B cell (primary cell): ENCODE measurements around the gene FAM20C. TPM values are rescaled to one million over a fixed set of nuclear protein-coding genes. Genes with fewer than 3 reads are reported as not detected.

Source experiments
- ATAC-seq: fragments of 200-7000 bp; cut with Tn5 transposase; one replicate; pipeline ENCODE4 v1.10.0; 2021; ENCODE audit warnings: low read depth, mild to moderate bottlenecking, moderate number of reproducible peaks, moderate library complexity
- CTCF ChIA-PET: fragments of 350-600 bp; sonication (Branson Sonifier 250); formaldehyde crosslinking; loops from one replicate; lab custom pipeline; 2021; ENCODE audit warnings: antibody characterized with exemption, inconsistent platforms; lab: Charles Lee
- POLR2A ChIA-PET: fragments of 350-600 bp; sonication (Branson Sonifier 250); formaldehyde crosslinking; loops from one replicate; lab custom pipeline; 2021; ENCODE audit warnings: antibody characterized with exemption; lab: Charles Lee
- DNase-seq: peaks from one replicate; pipeline ENCODE4 v3.0.0; 2013
- H2AFZ ChIP-seq: 2 replicates; pipeline ENCODE4 v1.6.1; 2012; ENCODE audit warnings: mild to moderate bottlenecking, low read depth, low read length; ENCODE audit not compliant: insufficient read depth, poor library complexity, severe bottlenecking
- H3K27ac ChIP-seq, 2 donors: 1 replicate in 1 of 2; 2 replicates in 1 of 2; pipeline ENCODE4 v1.5.1; 2012 to 2013; ENCODE audit warnings: low read length in 2 of 2, mild to moderate bottlenecking in 2 of 2, moderate library complexity in 1 of 2
- H3K27me3 ChIP-seq, 4 experiments: fragments of 200-600 bp in 1 of 4; sonication (generic) in 1 of 4; replicated peaks in 1 of 4; 1 replicate in 2 of 4; 2 replicates in 2 of 4; pipeline versions ENCODE4 v1.6.1 to v1.7.0; 2013 to 2016; ENCODE audit warnings: low read length in 3 of 4, mild to moderate bottlenecking in 2 of 4, mixed read lengths in 1 of 4, moderate library complexity in 1 of 4; ENCODE audit not compliant: insufficient read depth in 4 of 4, control insufficient read depth in 3 of 4; ENCODE audit errors: control extremely low read depth in 1 of 4
- H3K36me3 ChIP-seq, 2 experiments: replicated peaks in 1 of 2; 1 replicate in 1 of 2; 2 replicates in 1 of 2; pipeline versions ENCODE4 v1.6.1 to v1.7.1; 2013; ENCODE audit warnings: low read length in 1 of 2; ENCODE audit not compliant: insufficient read depth in 2 of 2, control insufficient read depth in 1 of 2; ENCODE audit errors: control extremely low read depth in 1 of 2, extremely low read depth in 1 of 2
- H3K4me1 ChIP-seq, 2 donors: fragments of 200-600 bp in 1 of 2; sonication (generic) in 1 of 2; 1 replicate in 1 of 2; 2 replicates in 1 of 2; pipeline versions ENCODE4 v1.5.1 to v1.6.1; 2013 to 2017; ENCODE audit warnings: low read length in 2 of 2; ENCODE audit not compliant: control insufficient read depth in 2 of 2, insufficient read depth in 2 of 2
- H3K4me2 ChIP-seq: replicated peaks from 2 replicates; pipeline ENCODE3; 2012; ENCODE audit warnings: mild to moderate bottlenecking, low read depth, low read length; ENCODE audit not compliant: poor library complexity, severe bottlenecking
- H3K4me3 ChIP-seq, 5 experiments: fragments of 200-600 bp in 1 of 5; sonication (generic) in 1 of 5; 1 replicate in 3 of 5; 2 replicates in 2 of 5; pipeline versions ENCODE4 v1.5.1 to v1.7.0; 2011 to 2016; ENCODE audit warnings: low read length in 4 of 5, mild to moderate bottlenecking in 4 of 5, low read depth in 2 of 5, control low read depth in 1 of 5, moderate library complexity in 1 of 5; ENCODE audit not compliant: insufficient read depth in 1 of 5; ENCODE audit errors: control extremely low read depth in 1 of 5, extremely low read depth in 1 of 5
- H3K79me2 ChIP-seq: fragments of 200-600 bp; sonication (generic); one replicate; pipeline ENCODE4 v1.6.0; 2016; ENCODE audit warnings: low read length; ENCODE audit not compliant: control insufficient read depth, insufficient read depth
- H3K9ac ChIP-seq: fragments of 200-600 bp; sonication (generic); 2 replicates; pipeline ENCODE4 v1.6.1; 2017; ENCODE audit warnings: mild to moderate bottlenecking, low read length, moderate library complexity
- H3K9me3 ChIP-seq, 3 donors: one replicate each; pipeline versions ENCODE4 v1.6.1 to v1.7.1; 2013; ENCODE audit warnings: low read length in 2 of 3; ENCODE audit not compliant: control insufficient read depth in 2 of 3, insufficient read depth in 1 of 3; ENCODE audit errors: control extremely low read depth in 1 of 3
- H4K20me1 ChIP-seq: 2 replicates; pipeline ENCODE4 v1.6.0; 2012; ENCODE audit warnings: mild to moderate bottlenecking, low read length; ENCODE audit not compliant: insufficient read depth, control insufficient read depth, poor library complexity, severe bottlenecking
- H3K27ac Mint-ChIP-seq: one replicate; pipeline ENCODE4 v1.8.0; 2021; ENCODE audit warnings: mixed read lengths
- H3K27me3 Mint-ChIP-seq: one replicate; pipeline ENCODE4 v1.8.0; 2021; ENCODE audit warnings: mixed read lengths
- H3K4me1 Mint-ChIP-seq: one replicate; pipeline ENCODE4 v1.8.0; 2021; ENCODE audit warnings: mixed read lengths
- H3K4me3 Mint-ChIP-seq: one replicate; pipeline ENCODE4 v1.8.0; 2021; ENCODE audit warnings: mixed read lengths
- H3K9me3 Mint-ChIP-seq: one replicate; pipeline ENCODE4 v1.8.0; 2022; ENCODE audit warnings: mixed read lengths; ENCODE audit not compliant: insufficient read depth
- EZH2 ChIP-seq: IDR thresholded peaks from 2 replicates; pipeline ENCODE4 v1.6.1; 2012; ENCODE audit warnings: borderline replicate concordance, low read depth, mild to moderate bottlenecking, moderate library complexity, low read length; ENCODE audit not compliant: insufficient read depth, poor library complexity, severe bottlenecking
- WGBS: methylation state at CpG from one replicate; pipeline ENCODE4 v1.1.5; 2013; ENCODE audit warnings: missing lambda C conversion rate; ENCODE audit not compliant: insufficient coverage; 5-methylcytosine and 5-hydroxymethylcytosine counted together
- intact Hi-C: fragments of 100-400 bp; cut with micrococcal nuclease; formaldehyde crosslinking; loops from one replicate; pipeline ENCODE4 v1.10.0; 2022
- polyA plus RNA-seq: library from polyadenylated mRNA; depleted of rRNA; stranded (reverse); fragments of >200 nt; gene quantifications from 2 replicates; pipeline ENCODE4 v1.2.3, GENCODE V29; 2012
- total RNA-seq, 2 donors: library from RNA; stranded (reverse); fragments of 120-200 nt in 1 of 2; gene quantifications; 1 replicate in 1 of 2; 2 replicates in 1 of 2; pipeline versions ENCODE4 v1.2.3 to v1.2.4, GENCODE V29; 2013 to 2022
- TF ChIP-seq, protein P1 (sequence below): fragments of 200-600 bp; IDR thresholded peaks from one replicate; pipeline ENCODE4 v1.8.0; 2022; ENCODE audit warnings: antibody characterized with exemption, mild to moderate bottlenecking

The FAM20C gene
- total and polyA plus RNA-seq, 2 donors (not counting 1 experiment from before 2014, with no cell fraction given) = 0.54 to 0.81 TPM

DNA sequence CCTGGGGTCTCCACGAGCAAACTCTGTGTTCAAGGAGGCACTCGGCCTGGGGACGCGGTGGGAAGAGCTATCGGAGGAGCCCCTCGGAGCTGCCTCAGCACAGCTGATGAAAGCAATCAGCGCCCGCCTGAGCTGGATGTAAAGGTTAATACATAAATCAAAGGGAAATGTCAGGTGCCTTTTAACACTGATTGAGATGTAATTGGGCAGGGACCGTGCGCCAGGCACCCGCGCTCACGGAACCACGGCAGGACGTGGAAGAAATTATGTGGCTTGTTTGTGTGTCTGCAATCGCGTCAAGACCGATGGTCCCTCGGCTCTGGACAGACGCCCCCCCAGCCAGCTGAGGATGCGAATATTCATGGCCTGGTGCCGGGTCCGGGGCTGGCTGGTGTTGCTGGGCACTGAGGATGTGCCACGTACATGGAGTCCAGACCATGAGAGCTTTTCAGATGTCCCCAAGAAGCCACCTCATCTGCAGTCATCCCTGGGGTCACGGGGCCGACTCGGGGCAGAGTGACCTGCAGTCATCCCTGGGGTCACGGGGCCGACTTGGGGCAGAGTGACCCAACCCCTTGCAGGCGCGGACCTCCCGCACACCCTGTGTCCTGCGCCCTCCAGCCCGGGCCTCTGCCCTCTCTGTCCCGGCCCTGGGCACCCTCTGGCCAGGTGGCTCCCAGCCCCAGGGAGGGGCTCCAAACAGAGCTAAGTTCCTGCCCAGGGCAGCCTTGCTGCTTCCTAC lies 113.2 kb downstream of the FAM20C start:
- Mint-ChIP-seq H3K27me3 (peaks cover 8% of the 10 kb centered on the region), H3K9me3 (peaks cover 11% of the 10 kb centered on the region), H3K4me3 (no peak overlapping the region), H3K27ac (no peak overlapping the region), H3K4me1 (no peaks in the 10 kb centered on the region)
- H3K27ac ChIP-seq = no peak overlapping the region
- H3K79me2 ChIP-seq = no peaks in the 10 kb centered on the region
- H3K9ac ChIP-seq = no peak overlapping the region
- POLR2A ChIA-PET = no interaction called here
- no peak overlapping the region for H2AFZ ChIP-seq
- no peaks in the 10 kb centered on the region for H4K20me1 ChIP-seq
- intact Hi-C loops = no loop called here
- no peak overlapping the region for H3K4me2 ChIP-seq
- no peaks in the 10 kb centered on the region for H3K36me3 ChIP-seq
- CTCF ChIA-PET = interaction anchor here (0.5 kb wide), 1 partner anchor 900 kb away, joined by 3 read pairs; no protein-coding TSS in a partner anchor
- ATAC-seq (no peak), DNase-seq (no peak)
- no peak overlapping the region for H3K4me3 ChIP-seq
- H3K9me3 ChIP-seq = peaks cover 0 to 37% (median 5%) of the 10 kb centered on the region in 3 donors
- no peaks in the 10 kb centered on the region for H3K4me1 ChIP-seq
- TF ChIP-seq, protein P1, sequence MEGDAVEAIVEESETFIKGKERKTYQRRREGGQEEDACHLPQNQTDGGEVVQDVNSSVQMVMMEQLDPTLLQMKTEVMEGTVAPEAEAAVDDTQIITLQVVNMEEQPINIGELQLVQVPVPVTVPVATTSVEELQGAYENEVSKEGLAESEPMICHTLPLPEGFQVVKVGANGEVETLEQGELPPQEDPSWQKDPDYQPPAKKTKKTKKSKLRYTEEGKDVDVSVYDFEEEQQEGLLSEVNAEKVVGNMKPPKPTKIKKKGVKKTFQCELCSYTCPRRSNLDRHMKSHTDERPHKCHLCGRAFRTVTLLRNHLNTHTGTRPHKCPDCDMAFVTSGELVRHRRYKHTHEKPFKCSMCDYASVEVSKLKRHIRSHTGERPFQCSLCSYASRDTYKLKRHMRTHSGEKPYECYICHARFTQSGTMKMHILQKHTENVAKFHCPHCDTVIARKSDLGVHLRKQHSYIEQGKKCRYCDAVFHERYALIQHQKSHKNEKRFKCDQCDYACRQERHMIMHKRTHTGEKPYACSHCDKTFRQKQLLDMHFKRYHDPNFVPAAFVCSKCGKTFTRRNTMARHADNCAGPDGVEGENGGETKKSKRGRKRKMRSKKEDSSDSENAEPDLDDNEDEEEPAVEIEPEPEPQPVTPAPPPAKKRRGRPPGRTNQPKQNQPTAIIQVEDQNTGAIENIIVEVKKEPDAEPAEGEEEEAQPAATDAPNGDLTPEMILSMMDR = no peak
- no peak for TF ChIP-seq EZH2
- 92% methylated on average over 30 of the region's 35 CpGs for WGBS
- no peaks in the 10 kb centered on the region for H3K27me3 ChIP-seq

- WGBS = 70% methylated on average over 2 of the region's 3 CpGs
- Histone ChIP-seq H3K27ac (no peak overlapping the region), H2AFZ (no peak overlapping the region), H3K4me1 (no peaks in the 10 kb centered on the region), H3K36me3 (no peaks in the 10 kb centered on the region), H3K4me3 (no peak overlapping the region), H3K27me3 (no peaks in the 10 kb centered on the region), H3K9me3 (peaks cover 0 to 34% (median 5%) of the 10 kb centered on the region in 3 donors), H3K9ac (no peak overlapping the region), H3K4me2 (no peak overlapping the region), H3K79me2 (no peaks in the 10 kb centered on the region), H4K20me1 (no peaks in the 10 kb centered on the region)
- H3K4me3 Mint-ChIP-seq = no peak overlapping the region
- H3K4me1 Mint-ChIP-seq = no peaks in the 10 kb centered on the region
- H3K9me3 Mint-ChIP-seq = peaks cover 11% of the 10 kb centered on the region
- H3K27ac Mint-ChIP-seq = no peak overlapping the region
- H3K27me3 Mint-ChIP-seq = peaks cover 14% of the 10 kb centered on the region
- ChIA-PET POLR2A (no interaction called here), CTCF (no interaction called here)
- ATAC-seq = no peak
- intact Hi-C loops = no loop called here
- TF ChIP-seq EZH2 = no peak
- TF ChIP-seq, protein P1 = no peak
- DNase-seq = no peak
Measured at GRCh38 chr7:307970-308369, 115.6 kb downstream of the FAM20C start.
